ENCODE results near the gene AP2S1. TPM values are rescaled to one million over a fixed set of nuclear protein-coding genes. Genes with fewer than 3 reads are reported as not detected.
"Not testable (repeated sequence)": the region's sequence is repeated elsewhere in the genome, so short reads cannot be mapped to it uniquely, and the experiment has no call there.

The AP2S1 gene
- polyA plus RNA-seq, 5 donors, result 85.0 to 132 (median 108) TPM

DNA sequence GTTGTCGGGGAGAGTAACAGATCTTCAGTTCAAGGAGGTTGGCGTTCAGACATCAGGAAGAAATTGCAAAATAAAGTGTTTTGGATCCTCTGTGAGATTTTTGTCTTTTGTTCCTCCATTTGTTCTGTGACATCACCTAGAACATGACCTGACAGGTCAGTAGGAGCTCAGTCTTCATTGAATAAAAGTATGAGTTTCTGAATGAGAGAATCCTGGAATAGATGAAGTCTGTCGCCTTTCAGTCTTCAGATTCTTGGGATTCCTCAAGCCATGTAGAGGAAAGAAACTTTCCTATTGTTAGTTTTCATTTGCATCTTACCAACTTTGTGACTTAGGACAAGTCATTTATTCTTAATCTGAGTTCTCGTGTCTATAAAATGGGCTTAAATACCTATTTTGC, 24.6 kb upstream of the AP2S1 start:
- DNase-seq, result no peak

DNA sequence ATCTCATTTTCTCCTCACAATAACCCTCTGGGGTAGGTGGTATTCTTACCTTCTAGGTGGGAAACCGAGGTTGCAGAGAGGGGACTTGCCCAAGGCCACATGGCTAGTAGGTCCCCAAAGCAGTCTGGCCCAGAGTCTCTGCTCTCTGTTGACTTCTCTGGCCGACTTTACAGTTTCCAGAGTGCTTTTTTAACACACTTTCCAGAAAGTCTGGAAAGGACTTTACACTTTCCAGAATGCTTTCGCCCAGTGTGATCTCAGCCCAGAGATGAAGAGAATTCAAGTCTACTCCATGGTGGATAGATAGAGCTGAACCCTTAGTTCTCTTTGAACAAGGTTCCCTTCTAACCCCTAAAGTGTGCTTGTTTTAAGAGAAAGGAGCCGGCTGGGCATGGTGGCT, 22.3 kb upstream of the AP2S1 start:
- no peak for DNase-seq

DNA sequence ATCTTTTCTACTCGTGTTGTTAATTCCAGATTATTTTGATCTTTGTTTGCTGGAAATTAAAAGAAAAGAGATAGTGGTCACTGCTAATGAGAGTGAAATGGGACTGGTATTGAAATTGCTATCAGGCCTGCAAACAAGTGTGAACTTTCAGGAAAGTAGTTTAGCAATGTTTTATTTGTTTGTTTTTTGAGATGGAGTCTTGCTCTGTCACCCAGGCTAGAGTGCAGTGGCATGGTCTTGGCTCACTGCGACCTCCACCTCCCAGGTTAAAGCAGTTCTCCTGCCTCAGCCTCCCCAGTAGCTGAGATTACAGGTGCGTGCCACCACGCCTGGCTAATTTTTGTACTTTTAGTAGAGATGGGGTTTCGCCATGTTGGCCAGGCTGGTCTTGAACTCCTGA, 20.5 kb upstream of the AP2S1 start:
- DNase-seq, result not testable (repeated sequence)

DNA sequence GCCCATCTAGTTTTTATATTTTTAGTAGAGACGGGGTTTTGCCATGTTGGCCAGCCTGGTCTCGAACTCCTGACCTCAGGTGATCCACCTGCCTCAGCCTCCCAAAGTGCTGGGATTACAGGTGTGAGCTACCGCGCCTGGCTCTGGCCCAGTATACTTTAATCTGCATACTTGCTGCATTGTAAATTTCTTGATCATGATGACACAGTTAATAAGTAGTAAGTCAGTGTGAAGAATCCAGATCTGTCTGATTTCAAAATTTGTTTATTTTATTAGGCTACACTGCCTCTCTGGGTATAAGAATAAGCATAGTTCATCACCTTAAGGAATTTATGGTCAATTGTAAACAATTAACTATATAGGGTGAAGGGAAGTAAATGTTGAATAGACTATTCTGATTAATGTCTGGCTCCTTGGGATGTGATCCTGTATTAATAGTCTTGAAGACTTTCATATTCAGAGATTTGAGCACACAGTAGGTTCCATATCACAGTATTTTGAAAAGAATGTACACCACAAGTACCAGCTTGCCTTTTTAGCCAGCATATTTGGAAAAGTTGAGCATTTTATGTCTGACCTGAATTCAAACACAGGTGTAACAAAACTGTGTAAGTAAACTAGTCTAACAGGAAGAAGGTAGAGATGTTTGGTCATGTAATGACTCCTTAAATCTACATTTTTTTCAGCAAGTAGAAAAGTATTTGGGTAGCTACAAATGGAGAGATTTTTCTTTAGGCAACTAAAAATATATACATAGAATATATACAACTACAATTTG, 17.6 kb upstream of the AP2S1 start:
- DNase-seq, result no peak

DNA sequence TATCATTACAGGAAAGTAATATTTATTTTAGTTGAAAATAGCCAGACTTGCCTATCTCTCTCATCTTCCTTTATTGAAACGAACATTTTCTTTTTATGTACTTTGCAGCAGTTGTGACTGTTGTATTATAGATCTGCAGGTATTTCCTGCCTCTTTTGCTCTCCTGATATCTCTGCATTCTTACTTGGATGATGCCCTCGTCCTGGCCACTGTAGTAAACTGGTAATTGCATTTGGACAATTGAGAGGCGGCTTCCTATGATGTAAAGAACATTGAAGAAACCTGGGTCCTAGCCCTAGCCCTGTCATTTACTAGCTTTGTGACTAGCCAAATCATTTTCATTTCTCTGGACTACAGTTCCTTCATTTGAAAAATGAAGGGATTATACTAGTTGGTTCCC, 16.5 kb upstream of the AP2S1 start:
- no peak for DNase-seq

DNA sequence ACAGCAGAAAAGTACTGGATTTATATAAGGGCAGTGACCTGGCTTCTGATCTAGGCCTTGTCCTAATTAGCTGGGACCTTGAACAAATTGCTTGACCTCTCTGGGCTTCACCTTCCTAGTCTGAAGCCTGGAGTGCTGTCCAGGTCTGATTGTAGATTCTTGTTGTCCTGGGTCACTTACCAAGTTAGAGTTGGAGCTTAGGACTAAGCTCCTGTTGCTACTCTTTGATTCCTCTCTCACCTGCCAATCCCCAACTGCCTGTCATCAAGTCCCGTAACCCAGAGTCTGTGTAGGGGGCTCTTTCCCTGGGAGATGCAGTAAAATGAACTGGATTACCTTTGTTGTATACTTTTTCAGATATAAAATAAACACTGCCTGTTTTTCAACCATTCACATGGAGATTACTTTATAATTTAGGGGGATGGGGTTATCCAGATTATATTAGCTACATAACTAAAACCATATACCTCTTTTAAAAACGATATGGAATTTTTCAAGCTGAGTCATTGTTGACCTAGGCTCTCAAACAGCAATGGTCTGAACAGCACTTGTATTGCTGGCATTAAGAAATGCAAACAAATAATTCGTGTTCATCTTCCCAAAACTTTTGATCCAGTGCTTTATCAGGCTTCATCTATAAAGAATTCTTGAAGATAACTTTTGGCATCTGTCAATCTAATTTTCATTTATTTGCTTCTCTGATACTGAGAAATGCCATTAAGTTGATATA, 15.9 kb upstream of the AP2S1 start:
- no peak for DNase-seq

DNA sequence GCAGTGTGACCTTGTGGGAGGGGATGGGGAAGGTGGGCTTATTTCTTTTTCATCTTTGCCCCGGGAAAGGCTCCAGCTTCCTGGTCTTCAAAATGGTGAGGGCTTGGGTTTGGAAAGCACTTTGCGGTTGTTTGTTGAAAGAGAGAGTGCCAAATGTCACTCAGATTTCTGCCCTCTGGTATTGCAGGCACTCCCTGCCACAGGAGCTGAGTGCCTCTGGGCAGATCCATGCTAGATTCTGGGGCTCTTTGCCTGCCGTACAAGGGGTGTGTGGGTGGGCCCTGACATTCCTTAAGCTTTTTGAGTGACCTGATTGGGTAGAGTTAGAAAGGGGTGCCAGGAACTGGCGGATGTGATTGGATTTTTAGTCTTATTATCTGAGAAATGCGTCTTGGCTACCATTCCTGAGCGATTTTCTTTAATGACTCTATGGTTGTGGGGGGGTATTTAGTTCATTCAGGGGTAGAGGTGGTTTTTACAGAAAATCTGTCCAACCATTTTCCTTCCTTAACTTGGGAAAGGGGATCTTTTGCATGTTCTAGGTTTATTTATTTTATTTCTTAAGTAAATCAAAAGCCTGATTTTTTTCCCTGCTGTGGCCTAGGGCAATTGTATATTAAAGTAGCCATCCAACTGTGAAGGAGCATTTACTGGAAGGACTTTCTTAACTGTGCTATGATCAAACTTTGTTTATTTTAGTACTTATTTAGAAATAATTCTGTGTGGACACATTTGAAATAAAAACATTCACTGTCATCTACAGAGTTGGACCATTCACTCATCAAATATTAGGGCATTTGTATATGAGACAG, 13.4 kb upstream of the AP2S1 start:
- no peak for DNase-seq

DNA sequence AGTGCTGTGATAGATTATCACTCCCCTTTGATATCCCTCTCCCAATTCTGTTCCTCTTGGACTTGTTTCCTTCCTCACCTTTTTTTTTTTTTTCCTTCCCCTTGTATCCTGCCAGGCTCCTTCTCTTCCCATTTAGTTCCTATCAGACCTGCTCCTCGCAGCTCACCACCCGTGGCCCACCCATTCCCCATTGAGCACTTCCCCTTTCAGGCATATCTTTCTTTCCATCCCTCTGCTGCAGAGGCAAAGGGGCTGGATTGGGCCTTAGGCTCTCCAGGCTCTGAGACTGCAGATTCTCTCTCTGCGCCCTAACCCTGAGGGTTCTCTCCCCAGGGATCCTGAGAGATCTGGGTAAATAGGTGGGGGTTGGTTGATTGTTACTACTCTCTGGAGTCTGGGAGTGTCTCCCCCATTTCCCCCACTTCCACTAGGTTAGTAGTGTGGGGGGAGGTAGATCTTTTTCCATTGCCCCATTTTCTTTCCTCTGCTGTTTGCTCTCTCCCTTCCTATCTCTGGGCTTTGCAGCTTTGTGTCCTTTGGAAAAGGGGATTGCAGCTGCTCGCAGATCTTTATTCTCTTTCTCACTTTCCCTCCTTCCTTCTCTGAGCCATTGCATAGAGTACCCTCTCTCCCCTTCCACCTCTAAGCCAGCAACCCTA, 12.5 kb upstream of the AP2S1 start:
- DNase-seq, result no peak

DNA sequence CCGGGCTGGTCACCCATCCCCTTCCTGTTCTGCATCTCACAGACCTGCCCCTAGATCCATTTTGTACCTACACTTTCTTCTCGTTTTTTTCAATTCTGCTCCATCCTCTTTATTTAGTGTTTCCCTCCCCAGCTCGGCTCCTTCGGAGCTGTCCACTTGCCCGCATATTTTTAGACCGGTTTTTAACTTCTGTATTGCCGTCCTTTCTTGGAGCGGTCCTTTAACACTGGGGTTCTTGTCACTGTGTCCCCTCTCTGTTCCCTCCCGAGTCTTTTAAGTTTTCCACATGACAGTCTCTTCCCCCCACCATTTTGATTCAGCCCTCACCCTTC, 11.8 kb upstream of the AP2S1 start:
- no peak for DNase-seq

DNA sequence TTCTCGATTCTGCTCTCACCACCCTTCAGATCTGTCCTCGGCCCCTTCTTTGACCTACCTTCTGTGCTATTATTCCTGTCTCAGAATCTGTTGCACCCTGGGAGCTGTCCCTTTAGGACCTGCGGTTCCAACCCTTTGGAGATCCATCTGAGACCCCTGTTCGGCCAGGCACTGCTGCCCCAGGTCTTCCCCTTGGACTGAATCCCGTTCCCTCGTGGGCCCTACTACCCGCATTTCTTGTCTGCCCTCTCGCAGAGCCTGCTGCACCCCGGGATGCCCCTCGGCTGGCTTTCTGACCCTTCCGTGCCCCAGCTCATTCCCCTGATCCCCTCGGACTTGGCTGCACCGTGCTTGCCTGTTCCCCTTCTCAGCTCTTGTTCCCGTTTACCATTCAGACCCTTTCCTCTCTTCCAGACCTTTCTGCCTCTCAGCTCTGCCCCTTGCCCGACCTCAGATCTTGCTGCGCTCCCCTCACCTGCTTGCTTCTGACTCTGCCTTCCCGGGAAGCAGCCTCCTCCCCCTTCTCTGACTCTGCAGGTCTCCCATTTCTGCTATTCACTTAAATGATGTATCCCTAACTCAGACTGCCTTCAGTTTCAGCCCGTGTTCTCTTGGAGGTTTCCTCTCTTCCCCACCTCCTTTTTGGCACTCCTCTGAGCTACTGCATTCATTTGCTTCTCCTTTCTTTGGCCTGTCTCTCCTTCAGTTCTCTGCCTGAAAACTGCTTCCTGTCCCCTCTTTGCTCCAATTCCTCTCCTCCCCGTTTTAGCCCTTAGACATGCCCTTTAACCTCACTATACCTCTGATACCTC, 11.3 kb upstream of the AP2S1 start:
- DNase-seq, result no peak

DNA sequence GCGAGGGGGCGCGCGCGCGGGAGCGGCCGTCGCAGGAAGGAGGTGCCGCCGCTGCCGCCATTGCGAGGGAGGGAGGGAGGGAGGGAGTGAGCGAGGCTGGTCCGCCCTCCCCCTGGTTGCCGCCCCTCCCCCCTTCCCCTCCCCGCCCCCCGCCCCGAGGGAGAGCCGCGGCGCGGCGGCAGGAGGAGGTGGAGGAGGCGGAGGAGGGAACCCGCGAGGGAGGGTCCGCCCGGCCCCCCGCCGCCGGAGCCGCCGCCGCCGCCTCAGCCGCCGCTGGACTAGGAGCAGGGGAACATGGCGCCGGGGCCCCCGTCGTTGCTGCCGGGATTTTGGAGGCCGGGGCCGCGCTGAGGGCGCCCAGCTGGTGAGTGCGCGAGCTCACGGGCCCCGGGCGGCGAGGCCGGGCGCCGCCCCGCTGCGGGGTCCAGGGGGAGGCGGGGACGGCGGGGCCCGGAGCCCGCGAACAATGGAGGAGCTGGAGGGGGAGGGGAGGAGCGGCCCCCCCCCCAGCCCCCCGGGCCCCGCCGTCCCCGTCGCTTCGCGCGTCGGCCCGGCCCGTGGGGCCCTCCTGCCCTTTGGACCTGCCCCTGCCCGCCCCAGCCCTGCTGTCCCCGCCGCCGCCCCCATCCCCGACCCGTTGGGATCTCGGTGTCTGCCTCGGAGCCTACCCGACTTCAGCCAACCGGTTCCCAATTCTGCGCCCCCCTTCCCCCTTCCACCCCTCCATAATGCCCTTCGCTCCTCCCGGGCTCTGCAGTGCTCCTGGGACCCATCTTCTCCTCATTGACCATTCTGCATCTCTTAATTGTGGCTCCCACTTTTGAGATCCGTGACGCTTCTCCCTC, 10.4 kb upstream of the AP2S1 start, which contains the start of gene ARHGAP35:
Gene ARHGAP35 (plus strand): TSS at position 152 of the 845 bp plus-strand sequence. CDS start 57,679 bp downstream, outside the sequence.
- no peak for DNase-seq

DNA sequence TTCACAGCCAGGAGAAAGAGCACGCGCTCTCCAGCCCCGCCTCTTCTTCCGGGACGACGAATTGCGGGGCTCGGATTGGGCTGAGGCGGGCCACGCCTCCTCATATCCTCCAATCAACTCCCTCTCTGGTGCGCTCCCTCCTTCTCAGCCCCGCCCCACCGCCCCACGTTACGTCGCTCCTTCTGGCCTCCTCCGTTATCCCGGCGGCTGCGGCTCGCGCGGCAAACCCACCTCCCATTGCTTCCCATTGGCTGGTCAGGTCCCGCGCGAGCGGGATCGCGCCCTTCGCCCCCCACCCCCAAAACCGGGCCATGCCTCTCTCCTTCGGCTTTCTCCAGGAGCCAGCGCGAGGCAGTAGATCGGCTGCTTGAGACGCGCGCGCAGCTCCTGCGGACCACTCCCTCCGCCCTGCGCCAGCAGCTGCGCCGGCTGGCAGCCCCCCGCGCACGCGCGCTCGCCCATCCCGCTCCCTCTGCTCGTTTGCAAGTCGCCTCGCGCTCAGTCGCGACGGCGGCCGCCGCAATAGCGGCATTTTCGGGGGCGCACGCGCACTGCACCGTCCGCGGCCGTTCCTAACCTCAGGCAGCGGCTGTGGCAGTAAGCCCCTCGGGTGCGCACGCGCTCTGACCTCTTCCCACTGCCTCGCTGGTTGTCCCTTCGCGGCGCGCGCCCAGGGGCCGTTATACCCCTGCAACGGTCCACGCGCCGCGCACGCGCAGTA, 9.6 kb upstream of the AP2S1 start:
- peak; percentile 97 to 98 for DNase-seq

DNA sequence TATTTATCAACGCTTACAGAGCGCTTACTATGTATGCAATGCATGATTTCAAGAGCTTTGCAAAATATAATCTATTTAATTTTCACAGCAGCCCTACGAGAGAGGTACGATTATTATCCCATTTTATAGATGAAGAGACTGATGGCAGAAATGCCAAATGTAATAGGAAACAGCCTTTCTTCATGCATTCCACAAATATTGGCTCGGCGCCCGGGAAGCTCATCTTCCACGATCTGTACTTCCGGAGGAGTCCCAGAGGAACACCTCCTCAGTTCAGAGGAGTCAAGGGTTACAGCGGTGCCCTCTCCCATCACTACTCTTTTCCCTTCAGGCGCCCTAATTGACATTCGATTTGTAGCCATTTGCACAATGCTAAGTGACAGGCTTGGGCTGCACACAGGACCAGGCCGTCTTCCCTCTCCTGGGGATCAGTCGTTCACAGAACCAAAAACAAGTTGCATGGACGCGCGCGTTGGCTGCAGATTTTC, 9.0 kb upstream of the AP2S1 start:
- DNase-seq, result no peak

DNA sequence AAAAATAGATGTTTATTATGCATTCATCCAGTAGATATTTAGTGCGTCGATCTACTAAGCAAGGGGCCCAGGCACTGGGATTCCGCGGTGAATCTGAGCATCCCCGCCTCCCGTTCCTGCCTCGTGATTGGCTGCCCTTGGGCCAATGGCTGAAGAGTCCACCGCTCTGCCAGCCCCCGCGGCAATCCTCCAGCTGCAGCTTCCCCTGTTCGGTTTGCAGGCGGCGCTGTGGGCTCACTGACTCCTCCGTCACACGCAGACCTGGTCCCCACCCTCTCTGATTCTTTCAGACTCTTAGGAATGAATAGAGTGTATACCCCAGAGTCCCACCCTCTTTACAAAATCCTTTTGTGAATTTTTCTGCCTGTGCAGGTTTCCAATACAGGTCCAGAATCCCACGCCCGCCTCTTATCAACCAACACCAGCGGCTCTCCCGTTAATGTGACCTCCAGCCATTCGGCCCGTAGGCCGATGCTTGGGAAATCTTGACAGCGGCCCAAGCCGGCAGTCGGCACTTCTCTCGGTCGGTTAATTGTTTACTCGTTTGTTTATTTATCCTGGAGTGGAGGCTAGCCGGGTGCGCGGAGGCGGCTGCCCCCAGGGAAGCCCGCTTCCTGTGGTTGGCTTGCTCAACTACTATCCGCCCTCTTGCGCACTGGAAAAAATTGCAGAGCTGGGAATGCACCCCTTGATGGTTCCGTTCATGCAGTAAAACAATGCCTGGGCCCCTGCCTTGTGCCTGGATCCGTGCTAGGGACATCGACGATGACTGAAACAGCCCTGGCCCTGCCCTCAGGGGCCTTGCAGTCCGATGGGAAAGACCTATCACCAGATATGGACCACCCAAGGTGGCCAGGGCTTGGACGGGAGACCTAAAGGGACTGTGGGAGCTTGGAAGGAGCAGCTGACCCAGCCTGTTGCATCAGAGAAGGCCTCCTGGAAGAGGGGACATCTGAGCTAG, 5.7 kb upstream of the AP2S1 start:
- peak; percentile 93 to 96 for DNase-seq

DNA sequence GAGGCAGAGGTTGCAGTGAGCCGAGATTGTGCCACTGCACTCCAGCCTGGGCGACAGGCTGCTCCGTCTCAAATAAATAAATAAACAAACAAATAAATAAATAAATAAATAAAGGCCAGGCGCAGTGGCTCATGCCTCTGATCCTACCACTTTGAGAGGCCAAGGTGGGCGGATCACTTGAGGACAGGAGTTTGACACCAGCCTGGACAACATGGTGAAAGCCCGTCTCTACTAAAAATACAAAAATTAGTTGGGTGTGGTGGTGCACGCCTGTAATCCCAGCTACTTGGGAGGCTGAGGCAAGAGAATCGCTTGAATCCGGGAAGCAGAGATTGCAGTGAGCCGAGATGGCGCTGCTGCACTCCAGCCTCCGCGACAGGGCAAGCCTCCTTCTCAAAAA, 4.1 kb upstream of the AP2S1 start:
- DNase-seq, result not testable (repeated sequence)

DNA sequence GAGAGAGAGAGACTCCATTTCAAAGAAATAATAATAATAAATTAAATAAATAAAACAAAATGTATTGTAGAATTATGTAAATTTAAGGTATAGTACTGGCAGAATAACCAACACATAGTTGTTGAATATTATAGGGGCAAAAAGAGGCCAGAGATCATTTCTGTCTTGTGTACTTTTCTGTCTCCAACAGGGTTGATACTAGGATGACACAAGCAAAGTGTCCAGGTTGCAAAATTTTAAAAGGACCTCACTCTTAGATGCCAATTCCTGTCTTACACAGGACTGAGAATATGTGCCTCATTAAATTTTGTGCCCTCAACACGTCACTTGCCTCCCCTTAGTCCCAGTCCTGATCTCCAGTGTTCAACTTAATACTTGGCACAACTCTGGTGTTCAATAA, 2.2 kb upstream of the AP2S1 start:
- DNase-seq, result no peak

DNA sequence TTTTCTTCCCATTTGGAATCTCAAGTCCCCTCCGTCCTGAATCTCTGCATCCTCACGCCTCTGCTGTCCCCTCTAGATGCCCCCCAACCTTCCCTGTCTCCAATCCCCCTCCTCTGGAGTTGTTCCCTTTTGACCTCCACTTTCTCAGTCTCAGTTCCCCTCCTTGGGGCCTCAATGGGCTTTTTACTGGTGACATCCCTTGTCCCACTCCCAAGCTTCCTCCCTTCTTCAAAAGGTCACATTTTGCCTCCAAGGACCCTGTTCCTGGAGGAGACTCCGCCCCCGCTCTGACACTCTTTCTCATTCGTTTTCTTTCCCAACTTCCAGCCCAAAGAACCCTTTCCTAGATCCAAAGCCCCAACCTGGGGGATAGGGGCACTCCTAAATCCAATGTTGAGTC, 1.0 kb downstream of the AP2S1 start:
- no peak for DNase-seq

DNA sequence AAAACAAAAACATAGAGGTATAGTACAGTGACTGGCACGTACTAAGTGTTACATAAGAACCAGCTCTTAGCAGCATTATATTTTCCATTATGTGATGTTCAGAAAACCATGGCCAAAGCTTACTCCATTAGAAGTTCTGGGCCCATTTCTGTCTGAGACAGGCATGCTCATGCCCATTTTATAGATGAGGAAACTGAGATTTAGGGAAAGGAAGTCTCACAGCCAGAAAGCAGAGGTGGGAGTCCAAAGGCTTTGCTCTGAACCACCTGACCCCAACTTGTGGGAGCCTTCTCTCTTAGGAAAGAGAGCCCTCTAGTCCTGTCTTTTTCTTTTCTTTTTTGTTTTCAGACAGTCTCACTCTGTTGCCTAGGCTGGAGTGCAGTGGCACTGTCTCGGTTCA, 2.3 kb downstream of the AP2S1 start:
- no peak for DNase-seq
